Liver (tissue), 9 donors: ENCODE results near the gene EPHB4. TPM values are rescaled to one million over a fixed set of nuclear protein-coding genes. Genes with fewer than 3 reads are reported as not detected.
A peak's percentile ranks its signal among the peaks of the same experiment; 100 is the strongest.

Experiments used
- DNase-seq: peaks from one replicate; pipeline ENCODE4 v3.0.0-alpha.2; 2017; ENCODE audit warnings: low spot score
- H3K27ac ChIP-seq, 2 donors: one replicate each; pipeline ENCODE4 v1.7.0; 2013; ENCODE audit warnings: inconsistent platforms in 2 of 2, low read length in 2 of 2, control low read depth in 1 of 2, low read depth in 1 of 2, mild to moderate bottlenecking in 1 of 2
- H3K27me3 ChIP-seq, 4 donors: one replicate each; pipeline versions ENCODE4 v1.6.1 to v1.7.0; 2013; ENCODE audit warnings: low read length in 3 of 4, inconsistent platforms in 1 of 4, mild to moderate bottlenecking in 1 of 4, moderate library complexity in 1 of 4; ENCODE audit not compliant: control insufficient read depth in 4 of 4, insufficient read depth in 4 of 4
- H3K36me3 ChIP-seq, 4 donors: one replicate each; pipeline versions ENCODE4 v1.6.1 to v1.7.0; 2013; ENCODE audit warnings: low read length in 3 of 4, mild to moderate bottlenecking in 3 of 4, low read depth in 1 of 4, moderate library complexity in 1 of 4; ENCODE audit not compliant: control insufficient read depth in 4 of 4, insufficient read depth in 3 of 4
- H3K4me1 ChIP-seq, 4 donors: one replicate each; pipeline versions ENCODE4 v1.6.1 to v1.7.0; 2013; ENCODE audit warnings: low read length in 3 of 4, mild to moderate bottlenecking in 3 of 4, moderate library complexity in 1 of 4; ENCODE audit not compliant: control insufficient read depth in 4 of 4, insufficient read depth in 4 of 4
- H3K4me3 ChIP-seq, 3 donors: one replicate each; pipeline versions ENCODE4 v1.6.1 to v1.7.0; 2013; ENCODE audit warnings: low read length in 3 of 3, control low read depth in 1 of 3, low read depth in 1 of 3, mild to moderate bottlenecking in 1 of 3
- H3K9ac ChIP-seq, 2 donors: one replicate each; pipeline ENCODE4 v1.7.0; 2013; ENCODE audit warnings: low read length in 2 of 2, mild to moderate bottlenecking in 2 of 2, moderate library complexity in 2 of 2, control low read depth in 1 of 2, low read depth in 1 of 2
- H3K9me3 ChIP-seq, 4 donors: one replicate each; pipeline versions ENCODE4 v1.6.1 to v1.7.0; 2013; ENCODE audit warnings: low read length in 3 of 4; ENCODE audit not compliant: control insufficient read depth in 4 of 4
- EGR1 ChIP-seq, 2 donors: IDR thresholded peaks; 2 replicates each; pipeline ENCODE4 v1.6.1; 2016 to 2018; ENCODE audit warnings: antibody characterized with exemption in 2 of 2, low read depth in 2 of 2
- FOXA1 ChIP-seq: IDR thresholded peaks from 2 replicates; pipeline ENCODE4 v1.6.1; 2016; ENCODE audit warnings: antibody characterized with exemption
- FOXA2 ChIP-seq: IDR thresholded peaks from 2 replicates; pipeline ENCODE4 v1.6.1; 2016; ENCODE audit warnings: antibody characterized with exemption
- GABPA ChIP-seq, 2 donors: IDR thresholded peaks in 1 of 2; conservative IDR thresholded peaks in 1 of 2; 2 replicates each; pipeline ENCODE4 v1.6.1; 2016; ENCODE audit warnings: antibody characterized with exemption in 2 of 2, mild to moderate bottlenecking in 1 of 2, moderate library complexity in 1 of 2
- HNF4A ChIP-seq, 2 donors: conservative IDR thresholded peaks; 2 replicates each; pipeline ENCODE4 v1.6.1; 2016; ENCODE audit warnings: antibody characterized with exemption in 2 of 2, mild to moderate bottlenecking in 2 of 2
- HNF4G ChIP-seq: IDR thresholded peaks from 2 replicates; pipeline ENCODE4 v1.6.1; 2016; ENCODE audit warnings: antibody characterized with exemption
- JUND ChIP-seq, 2 donors: IDR thresholded peaks; 2 replicates each; pipeline ENCODE4 v1.6.1; 2016; ENCODE audit warnings: antibody characterized with exemption in 2 of 2
- NR2F2 ChIP-seq: IDR thresholded peaks from 2 replicates; pipeline ENCODE4 v1.6.1; 2016; ENCODE audit warnings: antibody characterized with exemption
- RAD21 ChIP-seq, 2 donors: IDR thresholded peaks; 2 replicates each; pipeline ENCODE4 v1.6.1; 2016; ENCODE audit warnings: antibody characterized with exemption in 2 of 2, mild to moderate bottlenecking in 2 of 2
- RXRA ChIP-seq, 2 donors: IDR thresholded peaks; 2 replicates each; pipeline ENCODE4 v1.6.1; 2017 to 2018; ENCODE audit warnings: antibody characterized with exemption in 2 of 2, mild to moderate bottlenecking in 1 of 2
- SP1 ChIP-seq: IDR thresholded peaks from 2 replicates; pipeline ENCODE4 v1.6.1; 2018; ENCODE audit warnings: antibody characterized with exemption, mild to moderate bottlenecking
- TAF1 ChIP-seq: conservative IDR thresholded peaks from 2 replicates; pipeline ENCODE4 v1.6.1; 2016; ENCODE audit warnings: antibody characterized with exemption, mild to moderate bottlenecking
- YY1 ChIP-seq: IDR thresholded peaks from 2 replicates; pipeline ENCODE4 v1.6.1; 2016; ENCODE audit warnings: antibody characterized with exemption, mild to moderate bottlenecking
- WGBS: extraction: QIAGEN DNeasy Blood & Tissue Kit; methylation state at CpG from one replicate; pipeline ENCODE4 v1.1.7; 2013; 5-methylcytosine and 5-hydroxymethylcytosine counted together
- polyA plus RNA-seq, 2 donors: library from polyadenylated mRNA; stranded (reverse) in 1 of 2; unstranded in 1 of 2; fragments of 200-250 nt in 1 of 2; fragments of >200 nt in 1 of 2; fragmentation: Nextera tagmentation in 1 of 2; extraction: Ambion mirVana in 1 of 2; gene quantifications; one replicate each; pipeline versions ENCODE4 v1.2.1 to v1.2.3, GENCODE V29; 2013 to 2015
- total RNA-seq, 2 donors: library from RNA; depleted of rRNA; stranded (reverse); fragments of >200 nt; gene quantifications; one replicate each; pipeline ENCODE4 v1.2.3, GENCODE V29; 2014
- TF ChIP-seq, protein P1 (sequence below): IDR thresholded peaks from 2 replicates; pipeline ENCODE4 v1.6.1; 2016; ENCODE audit warnings: antibody characterized with exemption, mild to moderate bottlenecking
- TF ChIP-seq, protein P2 (sequence below): IDR thresholded peaks from 2 replicates; pipeline ENCODE4 v1.6.1; 2016; ENCODE audit warnings: antibody characterized with exemption
- TF ChIP-seq, protein P3 (sequence below): IDR thresholded peaks from 2 replicates; pipeline ENCODE4 v1.6.1; 2016; ENCODE audit warnings: antibody characterized with exemption
- TF ChIP-seq, protein P4 (sequence below): IDR thresholded peaks from 2 replicates; pipeline ENCODE4 v1.6.1; 2016; ENCODE audit warnings: antibody characterized with exemption
- TF ChIP-seq, protein P5 (sequence below): fragments of 150-350 bp; IDR thresholded peaks from 2 replicates; pipeline ENCODE4 v1.5.1; 2017; ENCODE audit warnings: improper control_type of control experiment, low read depth, low read length; ENCODE audit not compliant: missing input control
- donor health status: healthy.
- donor health status: healthy.
- donor health status: healthy.
- donor health status: healthy.
- donor health status: healthy.

EPHB4 gene
- total RNA-seq (10 to 100 TPM; 48.6 to 53.0 TPM), polyA plus RNA-seq (10 to 100 TPM; 14.4 to 51.3 TPM)

DNA sequence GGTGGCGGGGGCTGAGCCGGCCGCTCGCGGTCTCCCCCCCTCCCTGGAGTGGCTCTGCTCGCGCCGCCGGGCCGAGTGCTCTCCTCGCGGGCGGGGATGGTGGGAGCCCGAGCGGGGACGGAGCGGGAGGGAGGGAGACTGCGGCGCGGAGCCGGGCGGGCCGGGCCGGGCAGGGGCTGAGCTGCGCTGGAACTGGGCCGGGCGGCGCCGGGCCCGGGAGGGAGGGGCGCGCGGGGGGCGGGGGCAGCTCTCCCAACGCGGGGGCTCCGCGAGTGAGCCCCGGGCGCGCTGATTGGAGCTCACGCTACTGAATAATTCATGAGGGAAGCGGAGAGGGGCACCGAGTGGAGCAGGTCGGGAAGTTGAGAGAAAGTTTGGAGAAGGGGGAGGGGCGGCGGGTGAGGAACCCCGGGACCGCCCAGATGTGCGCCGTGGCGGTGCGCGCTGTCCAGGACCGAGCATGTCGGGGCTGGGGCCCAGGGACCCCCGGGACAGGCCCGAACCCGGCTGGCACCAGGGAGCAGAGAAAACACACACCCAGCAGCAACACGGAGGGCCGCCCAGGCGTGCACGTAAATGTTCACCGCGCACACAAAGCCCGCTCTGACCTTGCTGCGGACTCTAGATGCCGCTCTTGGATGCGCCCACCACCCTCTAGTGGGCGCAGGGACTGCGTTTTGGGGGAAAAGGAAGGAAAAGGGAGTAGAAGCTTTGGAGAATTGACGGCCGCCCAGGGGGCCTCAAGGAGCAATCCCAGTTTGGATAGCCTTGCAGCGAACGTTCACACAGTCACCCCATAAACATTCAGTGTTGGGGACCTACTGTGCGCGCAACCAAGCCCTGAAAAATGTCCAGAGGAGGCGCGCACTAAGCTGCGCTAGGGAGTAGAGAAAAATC, at the start of gene EPHB4:
Gene EPHB4, minus strand, starts transcription at position 194 of the 897 bp plus-strand sequence. CDS start 493 bp downstream, outside the sequence.
- Histone ChIP-seq H3K27ac (peak within 1 kb of the TSS; percentile 78 to 87), H3K9ac (peak within 1 kb of the TSS; percentile 58 to 82), H3K36me3 (peaks cover 0 to 9% (median 5%) of the 10 kb centered on the region in 4 donors), H3K4me3 (peak within 1 kb of the TSS; percentile 75 to 91 (median 90)), H3K27me3 (no peaks in the 10 kb centered on the region), H3K4me1 (peaks cover 24 to 77% (median 53%) of the 10 kb centered on the region in 4 donors), H3K9me3 (no peaks in the 10 kb centered on the region)
- DNase-seq: peak; percentile 82
- WGBS: 1% methylated on average over 80 of the region's 80 CpGs
- peak in 1 of 2 donors; percentile 25 for TF ChIP-seq RXRA (IDR thresholded peaks at IDR 0.05)
- TF ChIP-seq, protein P1, sequence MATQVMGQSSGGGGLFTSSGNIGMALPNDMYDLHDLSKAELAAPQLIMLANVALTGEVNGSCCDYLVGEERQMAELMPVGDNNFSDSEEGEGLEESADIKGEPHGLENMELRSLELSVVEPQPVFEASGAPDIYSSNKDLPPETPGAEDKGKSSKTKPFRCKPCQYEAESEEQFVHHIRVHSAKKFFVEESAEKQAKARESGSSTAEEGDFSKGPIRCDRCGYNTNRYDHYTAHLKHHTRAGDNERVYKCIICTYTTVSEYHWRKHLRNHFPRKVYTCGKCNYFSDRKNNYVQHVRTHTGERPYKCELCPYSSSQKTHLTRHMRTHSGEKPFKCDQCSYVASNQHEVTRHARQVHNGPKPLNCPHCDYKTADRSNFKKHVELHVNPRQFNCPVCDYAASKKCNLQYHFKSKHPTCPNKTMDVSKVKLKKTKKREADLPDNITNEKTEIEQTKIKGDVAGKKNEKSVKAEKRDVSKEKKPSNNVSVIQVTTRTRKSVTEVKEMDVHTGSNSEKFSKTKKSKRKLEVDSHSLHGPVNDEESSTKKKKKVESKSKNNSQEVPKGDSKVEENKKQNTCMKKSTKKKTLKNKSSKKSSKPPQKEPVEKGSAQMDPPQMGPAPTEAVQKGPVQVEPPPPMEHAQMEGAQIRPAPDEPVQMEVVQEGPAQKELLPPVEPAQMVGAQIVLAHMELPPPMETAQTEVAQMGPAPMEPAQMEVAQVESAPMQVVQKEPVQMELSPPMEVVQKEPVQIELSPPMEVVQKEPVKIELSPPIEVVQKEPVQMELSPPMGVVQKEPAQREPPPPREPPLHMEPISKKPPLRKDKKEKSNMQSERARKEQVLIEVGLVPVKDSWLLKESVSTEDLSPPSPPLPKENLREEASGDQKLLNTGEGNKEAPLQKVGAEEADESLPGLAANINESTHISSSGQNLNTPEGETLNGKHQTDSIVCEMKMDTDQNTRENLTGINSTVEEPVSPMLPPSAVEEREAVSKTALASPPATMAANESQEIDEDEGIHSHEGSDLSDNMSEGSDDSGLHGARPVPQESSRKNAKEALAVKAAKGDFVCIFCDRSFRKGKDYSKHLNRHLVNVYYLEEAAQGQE: peak; percentile 47
- TF ChIP-seq NR2F2: peak; percentile 18
- no peak for TF ChIP-seq FOXA2
- TF ChIP-seq, protein P2, sequence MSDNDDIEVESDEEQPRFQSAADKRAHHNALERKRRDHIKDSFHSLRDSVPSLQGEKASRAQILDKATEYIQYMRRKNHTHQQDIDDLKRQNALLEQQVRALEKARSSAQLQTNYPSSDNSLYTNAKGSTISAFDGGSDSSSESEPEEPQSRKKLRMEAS: no peak
- TF ChIP-seq, protein P3, sequence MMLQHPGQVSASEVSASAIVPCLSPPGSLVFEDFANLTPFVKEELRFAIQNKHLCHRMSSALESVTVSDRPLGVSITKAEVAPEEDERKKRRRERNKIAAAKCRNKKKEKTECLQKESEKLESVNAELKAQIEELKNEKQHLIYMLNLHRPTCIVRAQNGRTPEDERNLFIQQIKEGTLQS: no peak
- peak; percentile 45 for TF ChIP-seq YY1
- TF ChIP-seq FOXA1: no peak
- no peak for TF ChIP-seq HNF4G
- TF ChIP-seq, protein P4, sequence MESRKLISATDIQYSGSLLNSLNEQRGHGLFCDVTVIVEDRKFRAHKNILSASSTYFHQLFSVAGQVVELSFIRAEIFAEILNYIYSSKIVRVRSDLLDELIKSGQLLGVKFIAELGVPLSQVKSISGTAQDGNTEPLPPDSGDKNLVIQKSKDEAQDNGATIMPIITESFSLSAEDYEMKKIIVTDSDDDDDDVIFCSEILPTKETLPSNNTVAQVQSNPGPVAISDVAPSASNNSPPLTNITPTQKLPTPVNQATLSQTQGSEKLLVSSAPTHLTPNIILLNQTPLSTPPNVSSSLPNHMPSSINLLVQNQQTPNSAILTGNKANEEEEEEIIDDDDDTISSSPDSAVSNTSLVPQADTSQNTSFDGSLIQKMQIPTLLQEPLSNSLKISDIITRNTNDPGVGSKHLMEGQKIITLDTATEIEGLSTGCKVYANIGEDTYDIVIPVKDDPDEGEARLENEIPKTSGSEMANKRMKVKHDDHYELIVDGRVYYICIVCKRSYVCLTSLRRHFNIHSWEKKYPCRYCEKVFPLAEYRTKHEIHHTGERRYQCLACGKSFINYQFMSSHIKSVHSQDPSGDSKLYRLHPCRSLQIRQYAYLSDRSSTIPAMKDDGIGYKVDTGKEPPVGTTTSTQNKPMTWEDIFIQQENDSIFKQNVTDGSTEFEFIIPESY: no peak
- TF ChIP-seq, protein P5, sequence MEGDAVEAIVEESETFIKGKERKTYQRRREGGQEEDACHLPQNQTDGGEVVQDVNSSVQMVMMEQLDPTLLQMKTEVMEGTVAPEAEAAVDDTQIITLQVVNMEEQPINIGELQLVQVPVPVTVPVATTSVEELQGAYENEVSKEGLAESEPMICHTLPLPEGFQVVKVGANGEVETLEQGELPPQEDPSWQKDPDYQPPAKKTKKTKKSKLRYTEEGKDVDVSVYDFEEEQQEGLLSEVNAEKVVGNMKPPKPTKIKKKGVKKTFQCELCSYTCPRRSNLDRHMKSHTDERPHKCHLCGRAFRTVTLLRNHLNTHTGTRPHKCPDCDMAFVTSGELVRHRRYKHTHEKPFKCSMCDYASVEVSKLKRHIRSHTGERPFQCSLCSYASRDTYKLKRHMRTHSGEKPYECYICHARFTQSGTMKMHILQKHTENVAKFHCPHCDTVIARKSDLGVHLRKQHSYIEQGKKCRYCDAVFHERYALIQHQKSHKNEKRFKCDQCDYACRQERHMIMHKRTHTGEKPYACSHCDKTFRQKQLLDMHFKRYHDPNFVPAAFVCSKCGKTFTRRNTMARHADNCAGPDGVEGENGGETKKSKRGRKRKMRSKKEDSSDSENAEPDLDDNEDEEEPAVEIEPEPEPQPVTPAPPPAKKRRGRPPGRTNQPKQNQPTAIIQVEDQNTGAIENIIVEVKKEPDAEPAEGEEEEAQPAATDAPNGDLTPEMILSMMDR: peak; percentile 12
- TF ChIP-seq HNF4A (conservative IDR thresholded peaks at IDR 0.05): peak in 1 of 2 donors; percentile 11
- TF ChIP-seq SP1: peak; percentile 51
- no peak for TF ChIP-seq JUND (IDR thresholded peaks at IDR 0.05)
- peak in 1 of 2 donors; percentile 18 for TF ChIP-seq EGR1 (IDR thresholded peaks at IDR 0.05; ENCODE audit: low read depth in 2 of 2)
- no peak for TF ChIP-seq GABPA (IDR thresholded peaks at IDR 0.05 in 1 of 2, conservative IDR thresholded peaks at IDR 0.05 in 1 of 2)
- TF ChIP-seq TAF1: no peak
- TF ChIP-seq RAD21 (IDR thresholded peaks at IDR 0.05): peak; percentile 34 to 45
